A549 treated with ZK216348 at 1 μM for 4 hours (cell line): ENCODE data around the gene TBX10. TPM values are rescaled to one million over a fixed set of nuclear protein-coding genes. Genes with fewer than 3 reads are reported as not detected.

ENCODE experiments used
- total RNA-seq: library from RNA; stranded (reverse); fragments of 200-300 nt; extraction: Qiagen RNA extraction; gene quantifications from 5 replicates; pipeline ENCODE4 v1.2.3, GENCODE V29; 2022; ENCODE audit warnings: low read depth

The TBX10 gene
- total RNA-seq: not detected in 5 replicates

DNA sequence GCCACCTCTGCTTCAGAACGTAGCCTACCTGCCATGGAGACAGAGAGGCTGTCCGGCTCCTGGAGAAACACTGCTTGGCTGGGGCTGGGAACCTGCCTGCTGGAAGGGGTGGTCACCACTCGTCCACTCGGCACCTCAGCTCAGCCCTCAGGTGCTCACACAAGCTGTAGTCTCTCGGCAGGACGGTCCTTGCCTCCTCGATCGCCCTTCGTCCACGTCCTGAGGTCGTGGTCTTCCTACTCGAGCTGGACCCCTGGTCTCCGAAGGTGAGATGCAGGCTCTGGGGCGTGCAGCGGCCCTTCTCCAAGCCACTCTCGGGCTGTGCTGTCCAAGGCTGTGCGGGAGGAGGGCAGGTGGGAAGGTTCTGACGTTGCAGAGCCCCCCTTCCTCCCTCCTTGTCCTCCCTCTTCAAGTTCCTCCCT, at the start of gene TBX10:
TBX10 (minus strand) TSS at position 326 of the 422 bp plus-strand sequence; CDS start at position 35, 291 bp downstream.

DNA sequence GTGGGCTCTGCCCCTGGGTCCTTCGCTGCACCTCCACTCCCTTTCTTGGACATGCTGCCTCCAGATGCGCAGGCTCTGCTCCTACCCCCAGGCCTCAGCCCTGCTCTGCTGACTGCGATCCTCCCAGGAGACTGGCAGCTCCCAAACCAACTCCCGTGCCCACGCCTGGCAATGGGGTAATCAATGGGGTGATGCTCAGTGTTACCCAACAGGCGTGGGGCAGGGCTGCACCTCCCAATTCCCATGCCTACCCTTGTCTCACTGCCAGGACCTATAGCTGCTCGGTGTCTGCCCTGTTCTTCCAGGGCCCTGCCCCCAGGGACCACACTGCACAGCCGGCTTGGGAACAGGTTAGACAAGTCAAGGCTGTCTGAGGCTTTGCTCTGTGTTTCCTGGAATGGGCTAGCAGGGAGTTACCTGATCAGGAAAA, 34.9 kb upstream of the TBX10 start, which contains the start of gene ALDH3B2:
ALDH3B2 (minus strand) TSS at position 182 of the 430 bp plus-strand sequence. CDS start 7,688 bp downstream, outside the sequence.

DNA sequence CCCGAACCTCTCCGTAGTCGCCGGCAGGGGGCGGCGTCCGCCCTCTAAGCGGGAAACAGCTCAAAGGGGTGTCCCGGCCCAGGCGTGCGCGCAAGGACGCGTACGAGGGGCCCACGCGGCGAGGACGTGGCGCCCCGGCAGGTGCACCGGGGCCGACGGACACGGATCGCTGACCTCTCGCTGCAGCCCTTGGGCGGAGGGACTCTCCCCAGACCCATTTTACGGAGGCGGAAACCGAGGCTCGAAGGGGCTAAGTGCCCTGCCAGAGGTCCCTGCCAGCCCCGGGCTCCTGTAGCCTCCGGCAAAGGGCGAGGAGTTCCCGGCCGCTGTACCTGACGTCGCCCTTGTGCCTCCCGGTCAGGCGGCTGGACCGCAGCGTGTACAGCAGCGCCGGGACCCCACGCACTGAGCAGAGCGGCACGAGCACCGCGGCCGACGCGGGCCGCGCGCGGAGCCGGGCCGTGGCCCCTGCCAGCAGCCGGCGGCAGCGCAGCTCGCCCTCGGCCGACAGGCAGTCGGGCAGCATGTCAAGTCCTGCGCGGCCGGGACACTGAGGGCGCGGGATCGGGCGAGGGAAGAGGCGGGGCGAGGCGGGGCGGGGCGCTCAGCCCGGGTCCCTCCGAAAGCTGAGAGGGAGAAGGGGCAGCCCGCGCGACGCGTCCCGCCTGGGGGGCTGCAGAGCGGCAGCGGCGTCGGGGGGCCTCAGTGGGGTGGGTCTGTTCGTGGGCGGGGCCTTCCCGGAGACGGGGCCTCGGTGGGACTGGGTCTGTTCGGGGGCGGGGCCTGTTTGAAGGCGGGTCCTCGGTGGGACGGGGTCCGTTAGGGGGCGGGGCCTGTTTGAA, 10.0 kb downstream of the TBX10 start, which contains the start of gene NUDT8:
NUDT8 (minus strand) TSS at position 552 of the 842 bp plus-strand sequence; CDS start at position 526, 26 bp downstream.

DNA sequence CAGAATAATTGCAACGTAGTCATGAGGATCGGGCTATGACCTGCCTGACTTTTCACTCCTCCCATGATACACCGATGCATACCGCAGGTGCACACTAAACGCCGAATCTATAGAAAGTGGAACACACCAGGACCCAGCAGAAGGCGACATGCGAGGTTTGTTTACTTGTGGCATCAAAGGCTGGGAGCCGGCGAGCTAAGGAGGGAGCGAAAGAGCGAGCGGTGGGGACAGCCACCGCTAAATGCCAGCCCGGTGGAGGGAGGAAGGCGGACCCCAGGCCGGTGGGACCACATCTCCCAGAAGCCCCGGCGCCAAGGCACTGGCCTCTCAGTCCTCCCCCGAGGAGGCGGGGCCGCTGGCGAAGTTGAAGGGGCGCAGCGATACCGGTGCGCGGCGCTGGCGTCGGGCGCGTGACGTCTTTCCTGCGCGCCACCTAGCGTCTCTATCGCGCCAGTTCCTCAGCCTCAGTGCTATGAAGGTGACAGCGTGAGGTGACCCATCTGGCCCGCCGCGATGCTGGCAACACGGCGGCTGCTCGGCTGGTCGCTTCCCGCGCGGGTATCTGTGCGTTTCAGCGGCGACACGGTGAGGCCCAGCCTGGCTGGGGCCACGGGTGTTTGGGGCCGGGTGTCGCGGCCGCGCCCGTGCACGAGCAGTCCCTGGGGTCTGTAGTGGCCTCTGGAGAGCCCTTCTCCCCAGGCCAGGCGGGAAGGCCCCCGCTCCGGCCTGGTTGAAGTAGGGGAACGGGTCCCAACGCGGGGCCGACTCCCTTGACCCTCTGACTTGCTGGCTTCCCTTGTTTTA, 32.9 kb downstream of the TBX10 start, which contains the start of gene NDUFV1:
NDUFV1 (plus strand) TSS at position 445 of the 804 bp plus-strand sequence; CDS start at position 514, 69 bp downstream.

DNA sequence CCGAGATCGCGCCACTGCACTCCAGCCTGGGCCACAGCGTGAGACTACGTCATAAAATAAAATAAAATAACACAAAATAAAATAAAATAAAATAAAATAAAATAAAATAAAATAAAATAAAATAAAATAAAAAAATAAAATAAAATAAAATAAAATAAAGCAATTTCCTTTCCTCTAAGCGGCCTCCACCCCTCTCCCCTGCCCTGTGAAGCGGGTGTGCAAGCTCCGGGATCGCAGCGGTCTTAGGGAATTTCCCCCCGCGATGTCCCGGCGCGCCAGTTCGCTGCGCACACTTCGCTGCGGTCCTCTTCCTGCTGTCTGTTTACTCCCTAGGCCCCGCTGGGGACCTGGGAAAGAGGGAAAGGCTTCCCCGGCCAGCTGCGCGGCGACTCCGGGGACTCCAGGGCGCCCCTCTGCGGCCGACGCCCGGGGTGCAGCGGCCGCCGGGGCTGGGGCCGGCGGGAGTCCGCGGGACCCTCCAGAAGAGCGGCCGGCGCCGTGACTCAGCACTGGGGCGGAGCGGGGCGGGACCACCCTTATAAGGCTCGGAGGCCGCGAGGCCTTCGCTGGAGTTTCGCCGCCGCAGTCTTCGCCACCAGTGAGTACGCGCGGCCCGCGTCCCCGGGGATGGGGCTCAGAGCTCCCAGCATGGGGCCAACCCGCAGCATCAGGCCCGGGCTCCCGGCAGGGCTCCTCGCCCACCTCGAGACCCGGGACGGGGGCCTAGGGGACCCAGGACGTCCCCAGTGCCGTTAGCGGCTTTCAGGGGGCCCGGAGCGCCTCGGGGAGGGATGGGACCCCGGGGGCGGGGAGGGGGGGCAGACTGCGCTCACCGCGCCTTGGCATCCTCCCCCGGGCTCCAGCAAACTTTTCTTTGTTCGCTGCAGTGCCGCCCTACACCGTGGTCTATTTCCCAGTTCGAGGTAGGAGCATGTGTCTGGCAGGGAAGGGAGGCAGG, 56.0 kb downstream of the TBX10 start, which contains the start of gene GSTP1:
GSTP1 (plus strand) TSS at position 566 of the 958 bp plus-strand sequence; CDS start at position 598, 32 bp downstream.

Other genes starting within 250 kb of the TBX10 start
- 19.5 to 36.8 TPM (median 32.0 TPM) in 5 replicates for gene RAD9A, start 247.8 kb downstream of the TBX10 start, total RNA-seq
- gene PPP1CA, start 237.9 kb downstream of the TBX10 start, total RNA-seq: 240 to 296 TPM (median 291 TPM) in 5 replicates
- gene TBC1D10C, start 235.7 kb downstream of the TBX10 start, total RNA-seq: 0.04 to 0.21 TPM (median 0.15 TPM) in 3 of 5 replicates, not detected in the others
- 0.08 to 0.21 TPM (median 0.14 TPM) in 5 replicates for gene CARNS1, start 224.1 kb downstream of the TBX10 start, total RNA-seq
- gene RPS6KB2, start 211.3 kb downstream of the TBX10 start, total RNA-seq: 33.7 to 50.6 TPM (median 48.8 TPM) in 5 replicates
- gene PTPRCAP, start 202.1 kb downstream of the TBX10 start, total RNA-seq: 0.22 to 0.62 TPM in 2 of 5 replicates, not detected in the others
- 38.0 to 67.3 TPM (median 57.2 TPM) in 5 replicates for gene CORO1B, start 196.3 kb downstream of the TBX10 start, total RNA-seq
- 0.13 TPM in 1 of 5 replicates, not detected in the others for gene GPR152, start 187.0 kb downstream of the TBX10 start, total RNA-seq
- gene CABP4, start 184.4 kb downstream of the TBX10 start, total RNA-seq: not detected in 5 replicates
- gene TMEM134, start 170.5 kb downstream of the TBX10 start, total RNA-seq: 36.4 to 70.3 TPM (median 62.1 TPM) in 5 replicates
- gene AIP, start 156.7 kb downstream of the TBX10 start, total RNA-seq: 43.6 to 48.9 TPM (median 48.0 TPM) in 5 replicates
- 34.1 to 60.5 TPM (median 47.3 TPM) in 5 replicates for gene PITPNM1, start 134.4 kb downstream of the TBX10 start, total RNA-seq
- gene CDK2AP2, start 131.6 kb downstream of the TBX10 start, total RNA-seq: 50.3 to 95.2 TPM (median 85.4 TPM) in 5 replicates
- gene CABP2, start 116.3 kb downstream of the TBX10 start, total RNA-seq: not detected in 5 replicates
- gene GSTP1, start 56.0 kb downstream of the TBX10 start, total RNA-seq: 1,131 to 1,719 TPM (median 1,604 TPM) in 5 replicates
- gene NDUFV1, start 32.8 kb downstream of the TBX10 start, total RNA-seq: 128 to 159 TPM (median 152 TPM) in 5 replicates
- gene NUDT8, start 9.8 kb downstream of the TBX10 start, total RNA-seq: 6.4 to 15.4 TPM (median 13.7 TPM) in 5 replicates
- gene ACY3, start 11.0 kb upstream of the TBX10 start, total RNA-seq: 0.60 to 1.4 TPM (median 1.3 TPM) in 5 replicates
- gene ALDH3B2, start 34.9 kb upstream of the TBX10 start, total RNA-seq: not detected in 5 replicates